Ectodermal cell (in vitro differentiated cells): ENCODE data around the gene HCRT.
"Not testable (repeated sequence)": the region's sequence is repeated elsewhere in the genome, so short reads cannot be mapped to it uniquely, and the experiment has no call there.

Source experiments
- H3K27ac ChIP-seq: 2 replicates; pipeline ENCODE4 v1.7.0; 2013; ENCODE audit warnings: mild to moderate bottlenecking, low read depth, low read length; ENCODE audit not compliant: insufficient read depth, poor library complexity, severe bottlenecking
- H3K27me3 ChIP-seq: 2 replicates; pipeline ENCODE4 v1.7.0; 2013; ENCODE audit warnings: mild to moderate bottlenecking, low read length; ENCODE audit not compliant: insufficient read depth, control insufficient read depth, poor library complexity, severe bottlenecking
- H3K36me3 ChIP-seq: one replicate; pipeline ENCODE4 v1.7.0; 2013; ENCODE audit warnings: low read length; ENCODE audit not compliant: control insufficient read depth, insufficient read depth
- H3K4me1 ChIP-seq: one replicate; pipeline ENCODE4 v1.7.0; 2013; ENCODE audit warnings: low read length; ENCODE audit not compliant: control insufficient read depth, insufficient read depth
- H3K4me3 ChIP-seq: 2 replicates; pipeline ENCODE4 v1.7.0; 2013; ENCODE audit warnings: low read depth, low read length, control low read depth; ENCODE audit not compliant: insufficient read depth
- H3K9me3 ChIP-seq: 2 replicates; pipeline ENCODE4 v1.7.0; 2013; ENCODE audit warnings: mild to moderate bottlenecking, low read length, moderate library complexity; ENCODE audit not compliant: control insufficient read depth
- WGBS, 2 experiments: methylation state at CpG; one replicate each; pipeline ENCODE4 v1.1.7; 2013; ENCODE audit warnings: missing lambda C conversion rate in 2 of 2; 5-methylcytosine and 5-hydroxymethylcytosine counted together

The HCRT gene

DNA sequence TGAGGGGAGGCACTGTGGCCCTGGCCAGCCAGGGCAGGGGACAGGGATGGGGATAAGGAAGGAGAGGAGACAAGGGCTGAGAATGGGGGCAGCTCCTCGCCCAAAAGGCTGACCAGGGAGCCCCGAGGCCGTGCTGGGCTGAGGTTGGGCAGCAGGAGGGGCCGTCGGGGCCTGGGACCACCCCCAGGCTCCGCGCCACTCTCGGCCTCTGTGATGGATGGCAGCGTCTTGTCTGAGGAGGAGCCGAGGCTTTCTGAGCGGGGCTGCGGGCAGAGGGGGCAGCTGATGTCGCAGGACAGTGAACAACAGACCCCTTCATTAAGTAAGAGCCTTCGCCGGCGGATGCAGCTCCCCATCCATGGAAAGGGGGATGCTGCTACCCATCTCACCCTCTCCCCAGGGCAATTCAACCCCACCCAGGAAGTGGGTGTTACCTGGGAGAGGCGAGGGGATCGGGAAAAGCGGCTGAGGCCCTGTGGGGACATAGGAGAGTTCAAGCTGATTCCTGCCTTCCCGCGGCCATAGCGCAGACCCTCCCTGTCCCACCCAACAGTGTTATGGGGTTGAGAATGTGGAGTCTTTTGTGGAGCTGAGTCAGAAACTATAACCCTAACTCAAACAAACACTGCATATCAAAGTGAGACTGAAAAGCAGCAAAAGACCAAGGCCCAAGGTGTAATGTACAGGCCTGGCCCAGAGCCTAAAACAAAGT lies 21.4 kb downstream of the HCRT start:
- Histone ChIP-seq H3K9me3 (no peaks in the 10 kb centered on the region), H3K36me3 (no peaks in the 10 kb centered on the region), H3K4me3 (no peak overlapping the region), H3K27me3 (no peaks in the 10 kb centered on the region), H3K4me1 (no peaks in the 10 kb centered on the region), H3K27ac (no peak overlapping the region)
- 86 to 89% methylated on average over 21 to 22 of the region's 22 CpGs for WGBS, 2 experiments

- no peaks in the 10 kb centered on the region for H3K36me3 ChIP-seq
- no peaks in the 10 kb centered on the region for H3K9me3 ChIP-seq
- H3K4me1 ChIP-seq = no peaks in the 10 kb centered on the region
- H3K4me3 ChIP-seq = no peak overlapping the region
- no peaks in the 10 kb centered on the region for H3K27me3 ChIP-seq
- 63 to 68% methylated on average over 8 of the region's 8 CpGs for WGBS, 2 experiments
- H3K27ac ChIP-seq = no peak overlapping the region
Observed at GRCh38 chr17:42163113-42163512, 22.1 kb downstream of the HCRT start.

DNA sequence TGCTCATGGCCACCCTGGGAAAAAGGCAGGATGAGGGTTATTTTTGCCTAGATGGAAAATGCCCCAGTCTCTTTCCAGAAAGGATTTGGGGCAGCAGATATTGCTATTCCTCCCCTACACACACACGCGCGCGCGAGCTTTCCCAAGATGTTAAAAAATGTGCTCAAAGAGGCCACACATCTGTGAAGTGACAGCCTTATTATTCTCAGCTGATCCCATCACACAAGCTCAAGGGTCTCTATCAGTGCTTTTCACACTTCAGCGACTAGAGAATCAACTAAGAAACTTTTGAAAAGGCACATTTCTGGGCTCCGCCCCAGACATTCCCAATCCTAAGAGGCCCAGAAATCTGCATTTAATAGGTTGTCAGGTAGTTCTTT lies 24.7 kb downstream of the HCRT start:
- Histone ChIP-seq H3K27ac (no peak overlapping the region), H3K9me3 (no peaks in the 10 kb centered on the region), H3K36me3 (no peaks in the 10 kb centered on the region), H3K4me3 (no peak overlapping the region), H3K27me3 (no peaks in the 10 kb centered on the region), H3K4me1 (peaks cover 5% of the 10 kb centered on the region)
- WGBS, 2 experiments = 92 to 97% methylated on average over 6 to 7 of the region's 7 CpGs

GRCh38 chr17:42159796-42160530 lies 25.3 kb downstream of the HCRT start:
- H3K27ac ChIP-seq = no peak overlapping the region
- H3K9me3 ChIP-seq = no peaks in the 10 kb centered on the region
- WGBS, 2 experiments = 93 to 96% methylated on average over 14 of the region's 14 CpGs
- peaks cover 5% of the 10 kb centered on the region for H3K4me1 ChIP-seq
- no peaks in the 10 kb centered on the region for H3K27me3 ChIP-seq
- H3K36me3 ChIP-seq = no peaks in the 10 kb centered on the region
- H3K4me3 ChIP-seq = no peak overlapping the region

DNA sequence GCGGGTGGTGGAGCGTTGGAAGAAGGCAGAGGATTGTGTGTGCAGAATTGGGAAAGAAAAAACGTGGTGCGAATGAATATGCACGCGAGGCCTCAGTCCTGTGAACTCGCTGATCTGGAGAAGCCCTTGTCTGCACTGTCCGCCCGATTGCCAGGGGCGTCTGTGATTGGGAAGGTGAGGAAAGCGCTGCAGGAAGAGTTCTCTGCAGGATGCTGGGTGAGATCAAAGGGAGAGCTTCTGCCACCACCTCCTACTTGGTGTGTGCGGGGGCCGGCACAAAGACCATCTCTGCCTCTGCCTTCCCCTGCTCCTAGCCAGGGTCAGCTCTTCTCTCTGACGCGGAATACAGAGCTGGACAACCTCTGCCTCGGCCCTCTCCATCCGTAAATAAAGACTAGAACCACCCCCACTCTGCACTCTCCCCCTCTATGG lies 29.6 kb downstream of the HCRT start:
- 20% methylated on average over 17 of the region's 17 CpGs for WGBS, 2 experiments
- Histone ChIP-seq H3K4me3 (peak overlapping the region; percentile 35), H3K27ac (no peak overlapping the region), H3K9me3 (no peaks in the 10 kb centered on the region), H3K36me3 (no peaks in the 10 kb centered on the region), H3K27me3 (no peaks in the 10 kb centered on the region), H3K4me1 (peaks cover 21% of the 10 kb centered on the region)

GRCh38 chr17:42153919-42154742 lies 31.1 kb downstream of the HCRT start:
- no peaks in the 10 kb centered on the region for H3K27me3 ChIP-seq
- H3K4me1 ChIP-seq = peaks cover 21% of the 10 kb centered on the region
- WGBS, 2 experiments = 10 to 11% methylated on average over 15 of the region's 15 CpGs
- H3K4me3 ChIP-seq = peak overlapping the region; percentile 100
- H3K36me3 ChIP-seq = no peaks in the 10 kb centered on the region
- H3K27ac ChIP-seq = no peak overlapping the region
- H3K9me3 ChIP-seq = no peaks in the 10 kb centered on the region

DNA sequence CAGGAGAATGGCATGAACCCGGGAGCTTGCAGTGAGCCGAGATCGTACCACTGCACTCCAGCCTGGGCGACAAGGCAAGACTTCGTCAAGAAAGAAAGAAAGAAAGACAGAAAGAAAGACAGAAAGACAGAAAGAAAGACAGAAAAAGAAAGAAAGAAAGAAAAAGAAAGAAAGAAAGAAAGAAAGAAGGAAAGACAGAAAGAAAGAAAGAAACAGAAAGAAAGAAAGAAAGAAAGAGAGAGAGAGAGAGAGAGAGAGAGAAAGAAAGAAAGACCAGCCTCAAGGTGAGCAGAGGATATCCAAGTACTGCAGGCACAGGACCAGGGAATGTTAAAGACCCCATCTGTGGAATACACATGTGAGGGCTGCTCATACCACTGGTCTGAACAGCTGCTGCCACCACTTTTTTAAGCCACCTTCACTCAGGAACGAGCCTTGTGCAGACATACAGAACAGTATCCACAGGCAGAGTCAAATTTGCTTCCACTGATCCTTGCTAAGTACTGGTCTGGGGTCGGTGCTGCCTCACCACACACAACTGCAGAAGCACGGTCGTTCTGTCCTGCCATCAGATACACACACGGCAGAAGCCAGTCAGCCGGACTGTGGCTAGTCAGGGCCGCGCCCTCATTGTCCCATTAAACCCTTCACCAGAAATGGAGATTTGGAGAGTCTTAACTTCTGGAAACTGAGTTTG lies 38.2 kb downstream of the HCRT start:
- no peaks in the 10 kb centered on the region for H3K27me3 ChIP-seq
- no peaks in the 10 kb centered on the region for H3K9me3 ChIP-seq
- no peaks in the 10 kb centered on the region for H3K36me3 ChIP-seq
- no peak overlapping the region for H3K27ac ChIP-seq
- H3K4me3 ChIP-seq = no peak overlapping the region
- 94 to 97% methylated on average over 13 of the region's 13 CpGs for WGBS, 2 experiments
- peaks cover 11% of the 10 kb centered on the region for H3K4me1 ChIP-seq

- not testable (repeated sequence) for H3K27me3 ChIP-seq, H3K27ac ChIP-seq, H3K9me3 ChIP-seq, H3K36me3 ChIP-seq, H3K4me3 ChIP-seq
- WGBS, 2 experiments = 92 to 93% methylated on average over 4 of the region's 4 CpGs
- peaks cover 21% of the 10 kb centered on the region for H3K4me1 ChIP-seq
Observed at GRCh38 chr17:42143138-42143537, 42.1 kb downstream of the HCRT start.

DNA sequence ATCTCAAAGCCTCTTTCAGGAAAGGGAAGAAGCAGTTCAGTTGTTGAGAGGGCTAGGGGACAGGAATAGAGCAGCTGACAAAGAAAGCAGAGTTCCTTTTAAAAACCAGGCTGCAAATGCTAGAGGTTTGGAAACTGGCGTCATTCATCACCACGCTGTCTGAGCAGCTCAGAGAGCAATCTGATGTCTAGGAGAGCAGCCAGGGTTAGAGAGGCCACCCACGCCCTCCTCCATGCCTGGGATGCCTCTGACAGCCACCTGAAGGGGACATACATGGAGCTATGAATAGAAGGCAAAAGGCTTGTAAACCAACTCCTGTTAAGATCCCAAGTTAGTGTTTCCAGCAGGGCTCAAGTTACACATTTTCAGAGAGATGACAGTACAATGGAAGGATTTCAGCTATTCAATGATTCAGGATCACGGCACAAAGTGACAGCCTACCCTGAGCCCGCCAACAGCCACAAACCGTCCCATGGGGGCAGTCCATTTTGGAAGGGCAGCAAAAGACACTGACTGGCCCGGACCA lies 42.8 kb downstream of the HCRT start:
- Histone ChIP-seq H3K4me3 (no peak overlapping the region), H3K9me3 (no peaks in the 10 kb centered on the region), H3K36me3 (no peaks in the 10 kb centered on the region), H3K27me3 (no peaks in the 10 kb centered on the region), H3K4me1 (peaks cover 21% of the 10 kb centered on the region), H3K27ac (peak overlapping the region; percentile 44)
- WGBS, 2 experiments = 80 to 83% methylated on average over 7 of the region's 7 CpGs
